Measurements from ENCODE around the gene TMEM132A. TPM values are rescaled to one million over a fixed set of nuclear protein-coding genes. Genes with fewer than 3 reads are reported as not detected.

Gene TMEM132A
- total and polyA plus RNA-seq, 9 of the 15 experiments (the other 6 are each of a cell fraction or from before 2014, with no cell fraction given), result 0.04 to 1.1 (median 0.18) TPM; not detected in 4

DNA sequence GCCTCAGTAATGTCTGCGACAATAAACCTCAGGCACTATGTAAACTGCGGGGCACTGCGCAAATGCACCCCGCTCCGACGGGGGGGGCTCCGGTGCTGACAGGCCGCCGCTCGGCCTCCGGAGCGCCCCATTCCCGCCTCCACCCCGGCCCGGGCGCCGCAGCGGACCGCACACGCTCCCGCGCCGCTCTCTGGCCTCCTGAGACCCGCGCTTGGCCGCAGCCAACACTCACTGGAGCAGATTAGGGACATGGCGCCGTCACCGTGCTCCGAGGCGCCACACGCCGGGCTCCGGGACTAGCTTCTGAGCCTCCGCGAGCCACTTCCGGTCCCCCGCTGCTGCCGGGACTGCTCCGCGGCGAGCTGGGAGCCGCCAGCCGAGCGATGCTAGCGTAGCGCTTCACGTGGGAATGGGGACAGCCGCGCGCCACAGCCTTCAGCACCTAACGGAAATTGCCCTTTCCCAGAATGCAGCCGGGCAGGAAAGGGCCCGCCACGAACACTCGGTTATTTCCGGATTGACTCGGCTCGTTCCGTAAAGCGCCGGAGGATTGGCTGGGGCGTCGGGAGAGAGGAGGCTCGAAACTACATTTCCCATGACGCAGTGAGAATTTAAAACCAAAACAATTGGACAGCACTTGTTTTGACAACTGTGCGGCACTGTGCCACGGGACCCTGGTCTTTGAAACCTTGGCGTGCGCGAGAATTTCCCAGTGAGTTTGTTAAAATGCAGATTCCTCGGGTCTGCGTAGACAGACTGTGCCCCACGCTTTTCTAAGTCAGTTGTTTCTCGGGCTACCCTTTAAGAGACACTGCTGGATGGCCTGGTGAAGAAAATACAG, 17.9 kb upstream of the TMEM132A start, which contains the start of gene PRPF19 (continued):
- TF ChIP-seq LEF1 (IDR thresholded peaks at IDR 0.05), result no peak
- TF ChIP-seq PTBP1 (IDR thresholded peaks at IDR 0.05; ENCODE audit: low read depth, low read length), result no peak
- no peak; the same call in 1 of the 2 replicates for TF ChIP-seq ZBTB7A (IDR thresholded peaks at IDR 0.05; ENCODE audit: borderline replicate concordance, control insufficient read depth, low read depth, low read length)
- no peak for TF ChIP-seq CBFB (CRISPR knock-in tag; IDR thresholded peaks at IDR 0.05)
- TF ChIP-seq XRCC3 (IDR thresholded peaks at IDR 0.05), result no peak
- TF ChIP-seq ZSCAN29 (IDR thresholded peaks at IDR 0.05), result peak; percentile 97
- no peak for TF ChIP-seq NFRKB (IDR thresholded peaks at IDR 0.05; ENCODE audit: low read depth)
- TF ChIP-seq, protein P1, sequence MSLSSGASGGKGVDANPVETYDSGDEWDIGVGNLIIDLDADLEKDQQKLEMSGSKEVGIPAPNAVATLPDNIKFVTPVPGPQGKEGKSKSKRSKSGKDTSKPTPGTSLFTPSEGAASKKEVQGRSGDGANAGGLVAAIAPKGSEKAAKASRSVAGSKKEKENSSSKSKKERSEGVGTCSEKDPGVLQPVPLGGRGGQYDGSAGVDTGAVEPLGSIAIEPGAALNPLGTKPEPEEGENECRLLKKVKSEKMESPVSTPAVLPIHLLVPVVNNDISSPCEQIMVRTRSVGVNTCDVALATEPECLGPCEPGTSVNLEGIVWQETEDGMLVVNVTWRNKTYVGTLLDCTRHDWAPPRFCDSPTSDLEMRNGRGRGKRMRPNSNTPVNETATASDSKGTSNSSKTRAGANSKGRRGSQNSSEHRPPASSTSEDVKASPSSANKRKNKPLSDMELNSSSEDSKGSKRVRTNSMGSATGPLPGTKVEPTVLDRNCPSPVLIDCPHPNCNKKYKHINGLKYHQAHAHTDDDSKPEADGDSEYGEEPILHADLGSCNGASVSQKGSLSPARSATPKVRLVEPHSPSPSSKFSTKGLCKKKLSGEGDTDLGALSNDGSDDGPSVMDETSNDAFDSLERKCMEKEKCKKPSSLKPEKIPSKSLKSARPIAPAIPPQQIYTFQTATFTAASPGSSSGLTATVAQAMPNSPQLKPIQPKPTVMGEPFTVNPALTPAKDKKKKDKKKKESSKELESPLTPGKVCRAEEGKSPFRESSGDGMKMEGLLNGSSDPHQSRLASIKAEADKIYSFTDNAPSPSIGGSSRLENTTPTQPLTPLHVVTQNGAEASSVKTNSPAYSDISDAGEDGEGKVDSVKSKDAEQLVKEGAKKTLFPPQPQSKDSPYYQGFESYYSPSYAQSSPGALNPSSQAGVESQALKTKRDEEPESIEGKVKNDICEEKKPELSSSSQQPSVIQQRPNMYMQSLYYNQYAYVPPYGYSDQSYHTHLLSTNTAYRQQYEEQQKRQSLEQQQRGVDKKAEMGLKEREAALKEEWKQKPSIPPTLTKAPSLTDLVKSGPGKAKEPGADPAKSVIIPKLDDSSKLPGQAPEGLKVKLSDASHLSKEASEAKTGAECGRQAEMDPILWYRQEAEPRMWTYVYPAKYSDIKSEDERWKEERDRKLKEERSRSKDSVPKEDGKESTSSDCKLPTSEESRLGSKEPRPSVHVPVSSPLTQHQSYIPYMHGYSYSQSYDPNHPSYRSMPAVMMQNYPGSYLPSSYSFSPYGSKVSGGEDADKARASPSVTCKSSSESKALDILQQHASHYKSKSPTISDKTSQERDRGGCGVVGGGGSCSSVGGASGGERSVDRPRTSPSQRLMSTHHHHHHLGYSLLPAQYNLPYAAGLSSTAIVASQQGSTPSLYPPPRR (CRISPR knock-in tag; IDR thresholded peaks at IDR 0.05; ENCODE audit: borderline replicate concordance), result no peak
- no peak for TF ChIP-seq ZNF12 (CRISPR knock-in tag; IDR thresholded peaks at IDR 0.05)
- TF ChIP-seq, protein P2, sequence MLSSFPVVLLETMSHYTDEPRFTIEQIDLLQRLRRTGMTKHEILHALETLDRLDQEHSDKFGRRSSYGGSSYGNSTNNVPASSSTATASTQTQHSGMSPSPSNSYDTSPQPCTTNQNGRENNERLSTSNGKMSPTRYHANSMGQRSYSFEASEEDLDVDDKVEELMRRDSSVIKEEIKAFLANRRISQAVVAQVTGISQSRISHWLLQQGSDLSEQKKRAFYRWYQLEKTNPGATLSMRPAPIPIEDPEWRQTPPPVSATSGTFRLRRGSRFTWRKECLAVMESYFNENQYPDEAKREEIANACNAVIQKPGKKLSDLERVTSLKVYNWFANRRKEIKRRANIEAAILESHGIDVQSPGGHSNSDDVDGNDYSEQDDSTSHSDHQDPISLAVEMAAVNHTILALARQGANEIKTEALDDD (IDR thresholded peaks at IDR 0.05), result no peak
- TF ChIP-seq, protein P3, sequence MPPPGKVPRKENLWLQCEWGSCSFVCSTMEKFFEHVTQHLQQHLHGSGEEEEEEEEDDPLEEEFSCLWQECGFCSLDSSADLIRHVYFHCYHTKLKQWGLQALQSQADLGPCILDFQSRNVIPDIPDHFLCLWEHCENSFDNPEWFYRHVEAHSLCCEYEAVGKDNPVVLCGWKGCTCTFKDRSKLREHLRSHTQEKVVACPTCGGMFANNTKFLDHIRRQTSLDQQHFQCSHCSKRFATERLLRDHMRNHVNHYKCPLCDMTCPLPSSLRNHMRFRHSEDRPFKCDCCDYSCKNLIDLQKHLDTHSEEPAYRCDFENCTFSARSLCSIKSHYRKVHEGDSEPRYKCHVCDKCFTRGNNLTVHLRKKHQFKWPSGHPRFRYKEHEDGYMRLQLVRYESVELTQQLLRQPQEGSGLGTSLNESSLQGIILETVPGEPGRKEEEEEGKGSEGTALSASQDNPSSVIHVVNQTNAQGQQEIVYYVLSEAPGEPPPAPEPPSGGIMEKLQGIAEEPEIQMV (tag; conservative IDR thresholded peaks at IDR 0.05; ENCODE audit: low read depth), result no peak
- no peak for TF ChIP-seq POLR3A (IDR thresholded peaks at IDR 0.05; ENCODE audit: borderline replicate concordance, extremely low read depth, insufficient read depth, insufficient read length)
- TF ChIP-seq BMI1 (IDR thresholded peaks at IDR 0.05; ENCODE audit: low read length), result no peak
- no peak for TF ChIP-seq ZNF124 (CRISPR knock-in tag; IDR thresholded peaks at IDR 0.05)
- peak; percentile 68 for TF ChIP-seq CXXC5 (CRISPR knock-in tag; IDR thresholded peaks at IDR 0.05)
- no peak for TF ChIP-seq ZNF699 (CRISPR knock-in tag; IDR thresholded peaks at IDR 0.05; ENCODE audit: insufficient replicate concordance)
- TF ChIP-seq MTA3 (IDR thresholded peaks at IDR 0.05; ENCODE audit: borderline replicate concordance), result 0 out of 2 replicates have a peak, but pooled peaks have one; percentile 43
- TF ChIP-seq KLF16 (IDR thresholded peaks at IDR 0.05), result no peak
- TF ChIP-seq BHLHE40 (IDR thresholded peaks at IDR 0.05; ENCODE audit: low read length), result peak; percentile 50
- TF ChIP-seq HDAC3 (IDR thresholded peaks at IDR 0.05; ENCODE audit: borderline replicate concordance, partially characterized antibody), result no peak
- TF ChIP-seq, protein P4, sequence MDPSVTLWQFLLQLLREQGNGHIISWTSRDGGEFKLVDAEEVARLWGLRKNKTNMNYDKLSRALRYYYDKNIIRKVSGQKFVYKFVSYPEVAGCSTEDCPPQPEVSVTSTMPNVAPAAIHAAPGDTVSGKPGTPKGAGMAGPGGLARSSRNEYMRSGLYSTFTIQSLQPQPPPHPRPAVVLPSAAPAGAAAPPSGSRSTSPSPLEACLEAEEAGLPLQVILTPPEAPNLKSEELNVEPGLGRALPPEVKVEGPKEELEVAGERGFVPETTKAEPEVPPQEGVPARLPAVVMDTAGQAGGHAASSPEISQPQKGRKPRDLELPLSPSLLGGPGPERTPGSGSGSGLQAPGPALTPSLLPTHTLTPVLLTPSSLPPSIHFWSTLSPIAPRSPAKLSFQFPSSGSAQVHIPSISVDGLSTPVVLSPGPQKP (CRISPR knock-in tag; IDR thresholded peaks at IDR 0.05), result no peak
